SK-N-MC (cell line): ENCODE measurements around the gene MRGPRD.

Experiments
- EZH2 ChIP-seq: fragments of 200-600 bp; sonication (generic); IDR thresholded peaks from one replicate; pipeline ENCODE4 v1.6.1; 2017; ENCODE audit warnings: antibody characterized with exemption
- FOXP2 ChIP-seq: optimal IDR thresholded peaks from 2 replicates; pipeline ENCODE3; 2011; ENCODE audit warnings: mild to moderate bottlenecking, moderate library complexity; ENCODE audit not compliant: insufficient read depth; ENCODE audit errors: extremely low read length, control extremely low read depth
- POLR2AphosphoS5 ChIP-seq: IDR thresholded peaks from 2 replicates; pipeline ENCODE4 v1.6.1; 2012; ENCODE audit warnings: mild to moderate bottlenecking, low read depth, low read length, borderline replicate concordance

DNA sequence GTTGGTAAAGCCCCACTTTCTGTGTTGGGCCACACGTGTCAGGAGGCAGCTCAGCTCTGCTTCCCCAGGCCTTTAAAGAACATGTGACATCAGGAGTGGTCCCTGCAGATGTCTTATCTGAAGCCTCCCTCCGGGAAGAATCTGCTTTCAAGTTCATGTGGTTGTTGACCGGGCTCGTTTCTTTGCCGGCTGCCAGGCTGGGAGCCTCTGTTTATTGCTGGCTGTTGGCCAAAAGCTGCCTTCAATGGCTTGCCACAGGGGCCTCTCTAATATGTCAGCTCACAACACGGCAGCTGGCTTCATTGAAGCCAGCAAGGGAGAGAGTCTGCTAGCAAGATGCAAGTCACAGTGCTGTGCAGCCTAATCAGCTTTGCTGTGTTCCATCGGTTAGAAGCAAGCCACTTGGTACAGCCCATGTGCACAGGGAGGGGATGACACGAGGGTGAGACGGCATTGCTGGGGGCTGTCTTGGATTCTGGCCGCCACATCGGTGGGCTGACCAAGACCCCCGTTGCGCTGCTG is 17.7 kb upstream of the MRGPRD start:
- TF ChIP-seq EZH2 (no peak), POLR2AphosphoS5 (no peak), FOXP2 (no peak)
